GM21423 (cell line): ENCODE data around the gene ZCWPW2.

ENCODE experiments used
- ATAC-seq: cut with Tn5 transposase; IDR thresholded peaks from one replicate; pipeline ENCODE4 v1.9.1; 2021; ENCODE audit warnings: mild to moderate bottlenecking, moderate library complexity; ENCODE audit not compliant: unreplicated experiment

ZCWPW2 gene

DNA sequence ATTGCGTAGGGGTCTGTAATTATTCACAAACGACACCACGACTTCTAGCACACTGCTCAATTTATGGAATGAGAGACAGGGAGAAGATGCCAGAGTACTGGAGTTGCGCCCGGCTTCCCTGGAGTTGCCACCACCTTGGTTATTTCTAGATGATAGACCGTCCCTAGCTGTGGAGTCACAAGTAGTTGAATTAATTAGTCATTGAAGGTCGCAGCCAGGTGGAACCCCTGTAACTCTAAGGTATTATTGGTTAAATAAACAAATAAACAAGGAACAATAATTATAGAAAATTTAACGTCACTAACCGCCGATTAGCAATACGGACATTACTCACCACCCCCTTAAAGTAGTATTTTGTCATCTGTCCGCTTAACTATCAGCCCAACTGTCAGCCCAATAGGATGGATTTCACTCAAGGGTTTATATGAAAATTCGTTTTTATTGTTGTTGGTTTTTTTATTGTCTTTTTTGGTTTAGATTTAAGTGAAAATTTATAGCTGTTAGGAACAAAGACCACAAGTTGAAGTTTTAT, 1.0 kb downstream of the ZCWPW2 start:
- no peak for ATAC-seq

DNA sequence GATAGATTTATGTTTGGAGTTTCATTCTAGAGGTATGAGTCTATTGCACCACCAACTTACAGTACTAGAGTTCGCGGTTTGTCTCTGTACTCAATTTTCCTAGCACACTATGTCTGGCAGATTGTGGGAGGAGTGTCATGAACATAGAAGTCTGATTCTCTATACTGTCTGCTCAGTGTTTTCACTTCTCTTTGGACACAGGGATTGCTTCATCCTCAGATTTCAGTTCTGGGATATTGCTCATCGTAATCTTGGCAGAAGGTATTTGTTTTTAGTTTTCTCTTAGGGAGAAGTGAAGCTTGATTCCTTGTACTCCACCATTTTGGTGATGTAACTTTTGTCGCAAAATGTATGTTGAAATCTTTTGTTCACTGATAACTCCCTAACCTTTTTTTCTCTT, 27.9 kb downstream of the ZCWPW2 start:
- no peak for ATAC-seq

DNA sequence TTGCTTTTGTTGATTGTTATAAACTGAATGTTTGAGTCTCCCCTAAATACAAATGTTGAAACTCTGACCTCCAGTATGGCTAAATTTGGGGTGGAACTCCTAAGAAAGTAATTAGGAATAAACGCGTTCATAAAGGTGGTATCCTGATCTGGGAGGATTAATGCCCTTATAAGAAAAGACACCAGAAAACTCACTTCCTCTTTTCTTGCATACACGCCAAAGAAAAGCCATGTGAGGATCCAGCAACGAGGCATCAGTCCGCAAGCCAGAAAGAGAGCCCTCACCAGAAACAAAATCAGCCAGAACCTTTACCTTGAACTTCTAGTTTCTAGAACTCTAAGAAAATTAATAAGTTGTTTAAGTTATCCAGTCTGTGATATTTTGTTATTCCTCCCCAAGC, 37.5 kb downstream of the ZCWPW2 start:
- no peak for ATAC-seq

DNA sequence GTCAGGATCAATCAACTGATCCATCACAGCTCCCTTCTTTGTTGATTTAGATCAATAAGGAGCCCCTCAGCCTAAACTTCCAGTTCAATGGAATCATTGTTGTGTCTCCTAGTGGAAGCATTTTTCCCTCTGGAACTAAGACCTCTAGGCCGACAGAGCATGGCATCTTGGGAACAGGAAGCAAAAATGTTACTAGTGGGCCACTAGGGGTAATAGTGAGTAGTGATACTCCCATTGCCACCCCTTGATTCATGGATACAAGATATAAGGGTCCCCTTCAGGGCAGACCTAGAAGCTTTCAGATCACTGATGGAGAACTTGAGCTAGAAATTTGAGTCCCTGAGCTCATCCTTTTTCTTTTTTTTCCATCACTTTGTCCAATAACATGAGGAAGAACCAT, 40.5 kb downstream of the ZCWPW2 start:
- no peak for ATAC-seq

DNA sequence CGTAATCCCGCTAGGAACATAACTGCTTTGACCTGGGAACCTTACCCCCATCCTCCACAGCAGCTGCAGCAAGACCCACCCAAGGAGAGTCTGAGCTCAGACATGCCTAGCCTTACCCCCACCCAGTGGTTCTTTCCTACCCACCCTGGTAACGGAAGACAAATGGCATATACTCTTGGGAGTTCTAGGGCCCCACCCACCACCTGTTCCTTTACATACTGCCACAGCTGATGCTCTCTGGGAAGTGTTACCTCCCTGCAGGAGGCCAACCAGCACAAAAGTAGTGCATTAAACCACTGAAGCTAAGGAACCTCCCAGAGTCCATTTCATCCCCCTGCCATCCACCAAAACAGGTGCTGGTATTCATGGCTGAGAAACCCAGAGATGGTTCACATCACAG, 50.7 kb downstream of the ZCWPW2 start:
- no peak for ATAC-seq

DNA sequence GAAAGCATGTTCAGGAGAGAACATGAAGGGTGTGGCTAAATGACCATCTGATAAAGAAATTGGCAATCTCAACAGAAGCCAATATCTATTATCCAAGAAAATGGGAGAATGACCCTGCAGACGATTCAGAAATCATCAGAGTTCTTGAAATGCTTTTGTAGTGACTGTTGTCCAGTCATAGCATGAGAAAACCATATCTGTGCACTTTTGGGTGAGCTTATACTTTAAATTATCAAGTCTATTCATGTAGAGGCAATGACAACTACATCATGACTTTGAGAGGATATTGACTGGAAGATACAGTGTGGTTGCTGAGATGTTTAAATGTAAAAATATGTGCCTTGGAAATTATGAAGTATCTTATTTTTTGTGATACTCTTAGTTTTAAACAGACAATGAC, 57.7 kb downstream of the ZCWPW2 start:
- no peak for ATAC-seq

DNA sequence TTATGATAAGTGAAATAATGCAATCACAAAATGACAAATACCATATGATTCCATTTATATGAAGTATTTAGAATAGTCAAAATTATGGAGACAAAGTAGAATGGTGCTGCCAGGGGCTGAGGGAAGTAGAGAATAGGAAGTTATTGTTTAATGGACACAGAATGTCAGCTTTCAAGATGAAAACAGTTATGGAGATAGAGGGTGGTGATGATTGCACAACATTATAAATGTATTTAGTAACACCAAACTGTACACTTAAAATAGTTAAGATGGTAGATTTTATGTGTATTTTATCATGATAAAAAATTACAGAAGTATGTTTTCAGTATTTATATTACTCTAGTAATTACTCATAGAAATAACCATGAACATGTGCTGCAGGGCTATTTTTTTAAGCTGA, 100.9 kb downstream of the ZCWPW2 start:
- ATAC-seq, result no peak

DNA sequence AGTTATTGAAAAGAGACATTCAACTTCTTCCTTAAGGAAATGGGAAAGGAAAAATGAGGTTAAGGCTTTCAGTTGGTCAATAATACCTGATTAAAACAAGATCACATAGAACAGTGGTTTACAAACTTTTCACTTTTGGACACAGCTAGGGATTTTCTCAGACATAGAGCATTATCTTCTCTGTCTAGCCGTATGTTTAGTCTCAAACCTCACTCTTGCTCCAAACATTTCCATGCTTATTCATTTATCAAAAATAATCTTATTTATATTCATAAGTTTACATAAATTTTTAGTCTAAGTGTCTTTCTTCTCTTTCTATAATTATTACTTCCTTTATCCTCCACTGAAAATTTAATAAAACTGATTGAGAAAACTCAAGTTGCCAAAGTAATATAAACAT, 114.3 kb downstream of the ZCWPW2 start:
- ATAC-seq, result no peak

DNA sequence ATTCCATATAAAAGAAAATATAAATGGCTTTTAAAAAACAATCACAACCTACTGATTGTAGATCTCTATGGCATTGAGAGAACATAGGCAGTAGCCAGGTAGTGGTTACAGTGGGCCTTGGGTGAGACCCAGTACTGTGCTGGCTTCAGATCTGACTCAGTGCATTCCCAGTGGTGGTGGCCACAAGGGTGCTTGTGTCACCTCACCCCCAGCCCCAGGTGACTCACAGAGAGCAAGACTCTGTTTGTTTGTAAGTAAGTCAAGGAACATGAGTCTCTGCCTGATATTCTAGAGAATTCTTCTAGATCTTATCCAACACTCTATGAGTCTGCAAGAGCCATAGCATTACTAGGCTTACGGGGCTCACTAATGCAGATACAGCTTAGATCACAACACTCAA, 118.9 kb downstream of the ZCWPW2 start:
- ATAC-seq, result no peak

DNA sequence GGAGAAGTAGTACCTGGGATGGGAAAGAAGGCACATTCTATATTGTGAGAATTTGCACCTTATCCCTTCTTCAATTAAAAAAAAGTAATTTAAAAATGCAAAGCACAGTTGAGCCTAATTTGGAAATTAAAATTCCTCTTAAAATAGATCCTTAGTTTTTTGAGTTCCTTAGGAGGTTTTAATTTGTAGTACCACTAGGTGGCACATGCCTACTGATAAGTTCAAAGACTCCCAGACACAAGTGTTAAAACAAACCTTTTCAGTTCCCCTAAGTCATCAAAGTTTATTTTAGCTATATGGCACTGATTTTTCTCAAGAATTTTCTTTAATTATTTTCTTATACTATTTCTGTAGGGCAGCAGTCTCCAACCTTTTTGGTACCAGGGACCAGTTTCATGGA, 127.7 kb downstream of the ZCWPW2 start:
- ATAC-seq, result no peak

DNA sequence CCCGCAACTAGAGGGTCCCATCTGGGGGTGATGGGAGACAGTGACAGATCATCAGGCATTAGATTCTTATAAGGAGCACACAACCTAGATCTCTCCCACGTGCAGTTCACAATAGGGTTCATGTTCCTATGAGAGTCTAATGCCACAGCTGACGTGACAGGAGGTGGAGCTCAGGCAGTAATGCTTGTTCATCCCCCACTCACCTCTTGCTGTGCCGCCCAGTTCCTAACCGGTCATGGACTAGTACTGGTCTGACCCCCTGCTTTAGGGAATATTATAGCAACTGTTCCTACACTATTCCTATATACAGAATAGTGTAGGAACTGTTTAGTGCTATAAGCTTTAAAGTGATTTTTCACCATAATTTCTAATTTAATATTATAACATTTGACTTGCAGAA, 128.2 kb downstream of the ZCWPW2 start:
- ATAC-seq, result no peak

DNA sequence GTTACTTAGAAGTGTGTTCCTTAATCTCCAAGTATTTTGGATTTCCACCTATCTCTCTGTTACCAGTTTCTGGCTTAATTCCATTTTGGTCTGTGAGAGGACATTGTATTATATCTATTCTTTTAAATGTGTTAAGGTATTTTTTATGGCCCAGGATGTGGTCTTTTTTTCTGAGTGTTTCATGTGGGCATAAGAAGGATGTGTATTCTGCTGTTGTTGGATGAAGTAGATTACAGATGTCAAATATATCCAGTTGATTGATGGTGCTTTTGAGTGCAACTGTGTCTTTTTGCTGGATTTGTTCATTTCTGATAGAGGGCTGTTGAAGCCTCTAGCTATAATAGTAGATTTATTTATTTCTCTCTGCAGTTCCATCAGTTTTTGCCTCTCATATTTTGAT, 136.6 kb downstream of the ZCWPW2 start:
- no peak for ATAC-seq

DNA sequence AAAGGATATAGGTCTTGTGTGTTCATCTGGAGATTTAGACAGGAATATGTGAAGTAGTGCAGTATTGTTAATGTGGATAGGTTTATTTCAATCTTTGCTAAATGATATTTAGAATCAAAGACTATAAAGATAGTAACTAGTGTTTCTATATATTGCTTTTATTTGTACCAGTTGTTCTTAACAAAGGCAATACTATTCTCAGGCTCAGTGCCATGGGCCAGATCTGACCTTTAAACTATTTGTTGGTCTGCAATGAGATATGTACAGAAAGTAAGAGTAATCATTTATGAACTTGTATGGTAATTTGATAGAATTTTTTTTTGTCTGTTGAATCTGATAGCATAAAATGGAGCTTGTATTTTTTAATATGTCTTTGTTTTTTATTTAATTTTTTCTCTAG, 146.8 kb downstream of the ZCWPW2 start:
- no peak for ATAC-seq

DNA sequence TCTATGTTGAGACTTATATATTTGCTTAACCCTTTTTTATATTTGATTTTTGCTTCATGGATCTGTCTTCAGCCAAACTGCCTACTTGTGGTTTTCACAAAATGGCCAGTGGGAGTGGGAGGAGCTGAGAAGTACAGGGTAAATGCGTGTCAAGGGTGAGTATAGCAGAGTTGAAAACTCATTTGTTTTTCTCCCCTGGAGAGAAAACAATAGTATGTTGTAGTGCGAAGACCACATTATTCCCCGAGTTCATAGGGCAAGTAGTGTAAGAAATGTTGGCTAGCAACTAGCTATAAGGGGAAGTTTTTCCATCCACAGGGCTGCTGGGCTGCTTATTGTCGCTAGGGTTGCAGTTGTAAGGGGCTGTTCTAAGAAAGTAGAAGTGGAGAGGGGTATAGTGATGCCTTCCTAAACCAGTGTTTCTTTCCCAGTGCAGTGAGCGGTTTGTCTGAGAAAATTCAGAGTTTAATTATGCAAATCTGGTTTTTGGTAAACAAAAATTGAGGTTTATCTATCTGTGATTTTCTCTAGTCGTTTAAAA, 153.9 kb downstream of the ZCWPW2 start:
- no peak for ATAC-seq

DNA sequence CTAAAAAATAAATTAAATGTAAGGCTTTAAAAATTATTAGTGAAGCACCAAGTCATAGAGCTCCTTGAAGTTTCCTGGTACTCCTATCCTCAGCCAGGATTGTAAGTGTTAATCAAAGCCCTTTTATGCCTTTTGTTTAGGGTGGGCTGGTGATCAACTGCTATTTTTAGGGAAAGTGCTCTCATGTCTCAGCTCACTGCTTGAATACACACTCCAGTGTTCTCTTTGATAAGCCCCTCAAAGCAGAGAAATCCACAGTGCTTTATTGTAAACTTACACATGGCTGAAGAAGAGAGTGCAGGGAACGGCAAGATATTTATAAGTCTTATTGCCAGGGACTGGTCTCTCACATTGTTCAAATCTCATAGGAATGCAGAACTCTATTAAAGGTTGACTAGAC, 156.5 kb downstream of the ZCWPW2 start:
- ATAC-seq, result no peak

DNA sequence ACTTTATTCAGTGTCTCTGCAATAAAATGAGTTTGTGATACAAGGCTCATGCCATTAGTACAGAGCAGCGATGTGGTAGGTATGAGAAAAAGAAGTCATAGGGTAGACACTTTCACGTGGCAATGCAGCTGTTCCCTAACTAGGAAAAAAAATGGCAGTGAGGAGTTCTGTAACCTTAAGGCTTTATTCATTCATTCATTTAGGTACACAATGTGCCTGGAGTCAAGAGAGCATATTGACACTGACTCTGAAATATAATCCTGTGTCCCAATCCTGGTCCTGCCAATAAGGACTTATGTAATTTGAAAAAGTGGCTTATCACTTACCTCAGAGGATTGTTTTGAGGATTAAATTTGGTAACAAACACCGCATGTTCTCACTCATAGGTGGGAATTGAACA, 173.1 kb downstream of the ZCWPW2 start:
- no peak for ATAC-seq

DNA sequence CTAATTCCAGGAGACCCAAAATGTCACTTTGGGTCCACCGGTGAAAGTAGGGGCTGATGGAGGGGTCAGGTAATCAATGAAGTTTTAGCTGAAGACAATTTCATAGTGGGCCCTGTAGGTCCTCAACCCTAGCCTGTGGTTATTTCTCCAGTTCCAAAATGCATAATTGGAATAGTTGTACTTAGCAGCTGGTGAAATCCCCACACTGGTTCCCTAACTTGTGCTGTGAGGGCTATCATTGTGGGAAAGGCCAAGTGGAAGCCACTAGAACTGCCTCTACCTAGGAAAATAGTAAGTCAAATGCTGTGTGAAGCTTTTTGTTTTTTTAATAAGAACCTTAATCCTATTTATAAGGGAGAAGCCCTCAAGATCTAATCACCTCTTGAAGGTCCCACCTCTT, 193.8 kb downstream of the ZCWPW2 start:
- no peak for ATAC-seq

DNA sequence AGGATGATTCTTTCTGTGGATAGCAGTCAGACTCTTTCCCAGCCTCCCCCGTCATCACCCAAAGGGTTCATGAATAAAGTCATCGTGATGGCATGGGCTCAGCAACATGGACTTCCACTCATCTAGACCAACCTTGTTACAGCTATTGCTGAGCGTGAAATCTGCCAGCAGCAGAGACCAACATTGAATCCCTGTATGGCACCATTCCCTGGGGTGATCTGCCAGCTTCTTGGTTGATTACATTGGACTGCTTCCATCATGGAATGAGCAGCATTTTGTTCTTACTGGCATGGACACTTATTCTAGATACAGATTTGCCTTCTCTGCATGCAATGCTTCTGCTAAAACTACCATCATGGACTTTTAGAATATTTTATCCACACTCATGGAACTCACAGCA, 195.7 kb downstream of the ZCWPW2 start:
- ATAC-seq, result no peak

DNA sequence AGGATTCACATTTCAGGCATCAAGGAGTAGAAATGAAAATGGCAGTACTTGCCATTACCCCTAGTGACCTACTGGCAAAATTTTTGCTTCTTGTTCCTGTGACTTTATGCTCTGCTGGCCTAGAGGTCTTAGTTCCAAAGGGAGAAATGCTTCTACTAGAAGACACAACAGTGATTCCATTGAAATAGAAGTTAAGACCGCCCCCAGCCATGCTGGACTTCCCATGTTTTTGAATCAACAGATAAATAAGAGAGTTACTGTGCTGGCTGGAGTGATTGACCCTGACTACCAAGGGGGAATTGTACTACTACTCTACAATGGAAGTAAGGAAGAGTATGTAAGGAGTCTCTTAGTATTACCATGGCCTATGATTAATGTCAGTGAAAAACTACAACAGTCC, 196.3 kb downstream of the ZCWPW2 start:
- ATAC-seq, result no peak

DNA sequence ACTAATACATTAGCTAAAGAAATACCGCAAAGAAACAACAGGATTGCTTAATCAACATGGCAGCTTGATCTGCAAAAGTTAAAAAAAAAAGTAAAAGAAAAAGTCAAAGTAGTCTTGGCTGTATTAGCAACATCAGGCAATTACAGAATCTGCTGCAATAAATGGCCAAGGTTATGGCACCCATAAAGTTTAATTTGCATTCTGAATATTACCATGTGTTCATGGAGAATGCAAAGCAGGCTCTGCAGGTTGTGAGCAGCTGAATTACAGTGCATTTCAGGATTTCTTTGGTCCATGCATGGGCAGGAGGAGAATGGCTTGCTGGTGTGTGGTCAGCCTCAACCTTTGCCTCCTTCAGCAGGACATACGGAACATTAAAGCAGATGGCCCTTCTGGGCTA, 199.2 kb downstream of the ZCWPW2 start:
- ATAC-seq, result no peak

DNA sequence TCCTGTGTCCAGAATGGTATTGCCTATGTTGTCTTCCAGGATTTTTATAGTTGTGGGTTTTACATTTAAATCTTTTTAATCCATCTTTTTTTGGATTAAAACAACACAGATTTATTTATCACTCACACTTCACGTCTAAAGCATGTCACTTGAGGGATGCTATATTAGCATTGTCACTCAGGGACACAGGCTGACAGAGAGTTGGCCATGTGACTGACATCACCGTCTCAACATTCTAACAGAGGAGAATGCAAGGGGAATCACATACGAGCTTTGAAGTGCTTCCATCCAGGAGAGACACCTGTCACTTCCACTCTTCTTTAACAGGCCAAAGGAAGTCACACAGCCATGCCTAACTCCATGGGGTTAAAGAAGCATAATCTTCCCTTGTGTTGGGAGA, 204.7 kb downstream of the ZCWPW2 start:
- no peak for ATAC-seq

DNA sequence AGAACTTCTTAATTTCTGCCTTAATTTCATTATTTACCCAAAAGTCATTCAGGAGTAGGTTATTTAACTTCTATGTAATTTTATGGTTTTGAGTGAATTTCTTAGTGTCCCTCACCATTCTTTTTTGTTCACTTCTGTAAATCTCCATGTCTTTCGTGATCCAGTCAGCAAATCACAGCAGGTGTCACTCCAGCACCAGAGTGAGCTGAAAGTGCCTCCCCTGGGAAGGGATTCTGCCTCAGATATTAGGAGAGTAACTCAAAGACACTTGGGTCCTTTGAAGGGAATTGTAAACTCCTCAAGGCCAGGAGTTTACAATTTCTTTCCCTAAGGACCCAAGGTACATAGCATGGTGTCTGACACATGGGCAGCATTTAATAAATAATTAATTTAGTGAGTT, 207.7 kb downstream of the ZCWPW2 start:
- ATAC-seq, result no peak

DNA sequence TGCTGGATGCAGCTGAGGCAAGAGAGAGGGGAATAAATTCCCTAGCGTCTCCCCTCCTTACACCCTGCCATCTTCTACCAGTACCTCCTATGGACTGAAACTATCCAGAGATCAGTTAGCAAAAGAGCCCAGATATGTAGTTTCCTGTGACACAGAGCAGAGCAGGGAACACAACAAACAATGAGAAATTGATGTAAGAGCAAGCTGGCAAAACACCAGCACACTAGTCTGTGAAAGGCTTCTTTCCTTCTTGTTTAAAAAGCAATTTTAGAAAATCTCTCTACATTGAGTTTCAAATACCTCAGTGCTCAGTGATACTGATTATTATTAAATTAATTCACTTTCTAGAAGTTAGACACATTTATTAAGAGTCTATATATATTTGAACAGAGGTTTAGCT, 215.7 kb downstream of the ZCWPW2 start:
- no peak for ATAC-seq

DNA sequence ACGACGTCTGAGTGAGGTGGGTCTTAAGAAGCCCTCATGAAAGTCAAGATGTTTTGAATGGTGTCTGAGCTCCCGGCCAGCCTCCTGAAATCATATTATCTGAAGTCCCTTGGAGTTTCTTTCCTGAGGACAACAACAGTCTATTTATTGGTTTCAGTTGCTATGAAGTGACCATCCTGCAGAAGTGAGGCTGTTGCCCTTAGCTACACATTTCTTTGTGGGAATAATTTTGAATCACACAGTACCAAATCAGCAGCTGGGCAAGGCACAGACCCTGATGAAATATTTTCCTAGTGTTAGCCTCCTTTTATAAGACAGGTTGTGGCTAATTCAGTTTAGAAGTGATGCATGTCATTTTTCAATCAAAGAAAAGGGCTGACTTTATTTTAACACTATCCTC, 220.8 kb downstream of the ZCWPW2 start:
- ATAC-seq, result no peak
